OCI-LY3 (cell line): Measurements from ENCODE around the gene CIB4.

Source experiments
- EZH2phosphoT487 ChIP-seq: fragments of 200-600 bp; shearing (Covaris generic); IDR thresholded peaks from 2 replicates; pipeline ENCODE4 v1.6.1; 2018; ENCODE audit warnings: antibody characterized with exemption, mixed run types, low read depth
- TF ChIP-seq, protein P1 (sequence below): fragments of 200-600, 300-600 bp; sonication (generic); IDR thresholded peaks from 2 replicates; pipeline ENCODE4 v1.5.1; 2014; ENCODE audit warnings: antibody characterized with exemption, low read length, low read depth

DNA sequence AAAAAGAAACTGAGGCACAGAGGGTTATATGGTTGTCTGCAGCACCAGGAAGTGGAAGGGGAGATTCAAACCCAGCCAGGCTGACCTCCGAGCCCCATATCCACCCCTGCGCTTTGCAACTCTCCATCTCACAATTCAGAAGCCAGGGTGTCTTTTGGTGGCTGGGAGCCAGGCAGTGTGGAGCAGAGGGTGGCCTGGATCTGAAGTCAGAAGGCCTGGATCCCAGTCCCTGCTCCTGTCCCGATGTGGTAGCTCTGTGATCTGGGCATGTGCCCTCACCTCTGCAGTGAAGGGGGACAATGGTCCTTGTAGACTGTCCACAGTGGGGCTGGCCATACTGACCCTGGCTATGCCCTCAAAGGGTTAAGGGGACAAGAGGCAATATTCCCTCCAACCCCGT, 57.0 kb downstream of the CIB4 start:
- TF ChIP-seq, protein P1, sequence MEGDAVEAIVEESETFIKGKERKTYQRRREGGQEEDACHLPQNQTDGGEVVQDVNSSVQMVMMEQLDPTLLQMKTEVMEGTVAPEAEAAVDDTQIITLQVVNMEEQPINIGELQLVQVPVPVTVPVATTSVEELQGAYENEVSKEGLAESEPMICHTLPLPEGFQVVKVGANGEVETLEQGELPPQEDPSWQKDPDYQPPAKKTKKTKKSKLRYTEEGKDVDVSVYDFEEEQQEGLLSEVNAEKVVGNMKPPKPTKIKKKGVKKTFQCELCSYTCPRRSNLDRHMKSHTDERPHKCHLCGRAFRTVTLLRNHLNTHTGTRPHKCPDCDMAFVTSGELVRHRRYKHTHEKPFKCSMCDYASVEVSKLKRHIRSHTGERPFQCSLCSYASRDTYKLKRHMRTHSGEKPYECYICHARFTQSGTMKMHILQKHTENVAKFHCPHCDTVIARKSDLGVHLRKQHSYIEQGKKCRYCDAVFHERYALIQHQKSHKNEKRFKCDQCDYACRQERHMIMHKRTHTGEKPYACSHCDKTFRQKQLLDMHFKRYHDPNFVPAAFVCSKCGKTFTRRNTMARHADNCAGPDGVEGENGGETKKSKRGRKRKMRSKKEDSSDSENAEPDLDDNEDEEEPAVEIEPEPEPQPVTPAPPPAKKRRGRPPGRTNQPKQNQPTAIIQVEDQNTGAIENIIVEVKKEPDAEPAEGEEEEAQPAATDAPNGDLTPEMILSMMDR = no peak
- no peak for TF ChIP-seq EZH2phosphoT487
